ENCODE results near the gene FBXW12.

Gene FBXW12

GRCh38 chr3:48403533-48404439 is 31.8 kb downstream of the FBXW12 start:
- TF ChIP-seq EZH2 (IDR thresholded peaks at IDR 0.05), result no peak
- no peak overlapping the region for H3K9ac ChIP-seq (ENCODE audit: insufficient read length)
- no peaks in the 10 kb centered on the region for H3K36me3 ChIP-seq (ENCODE audit: insufficient read depth, low read length)
- H3K4me3 ChIP-seq, result no peak overlapping the region
- H3K27ac ChIP-seq, result no peak overlapping the region
- DNase-seq (ENCODE audit: low read depth, low spot score), result no peak
- H3K9me3 ChIP-seq (ENCODE audit: low read depth, low read length), result no peaks in the 10 kb centered on the region

GRCh38 chr3:48404440-48405342 is 32.7 kb downstream of the FBXW12 start:
- TF ChIP-seq EZH2 (IDR thresholded peaks at IDR 0.05) (no peak), FOXP2 (optimal IDR thresholded peaks at IDR 0.05; ENCODE audit: control extremely low read depth, extremely low read length, insufficient read depth) (no peak), POLR2AphosphoS5 (IDR thresholded peaks at IDR 0.05; ENCODE audit: borderline replicate concordance, low read depth, low read length) (no peak)
- H3K36me3 ChIP-seq (ENCODE audit: insufficient read depth, low read length), result no peaks in the 10 kb centered on the region
- no peak overlapping the region for H3K27ac ChIP-seq
- no peak overlapping the region for H3K4me3 ChIP-seq
- no peak overlapping the region for H3K9ac ChIP-seq (ENCODE audit: insufficient read length)
- no peak for DNase-seq (ENCODE audit: low read depth, low spot score)
- H3K9me3 ChIP-seq (ENCODE audit: low read depth, low read length), result no peaks in the 10 kb centered on the region

GRCh38 chr3:48405343-48405881 is 33.4 kb downstream of the FBXW12 start:
- H3K9me3 ChIP-seq (ENCODE audit: low read depth, low read length), result no peaks in the 10 kb centered on the region
- no peak overlapping the region for H3K4me3 ChIP-seq
- no peak for DNase-seq (ENCODE audit: low read depth, low spot score)
- H3K9ac ChIP-seq (ENCODE audit: insufficient read length), result no peak overlapping the region
- TF ChIP-seq EZH2 (IDR thresholded peaks at IDR 0.05) (no peak), POLR2AphosphoS5 (IDR thresholded peaks at IDR 0.05; ENCODE audit: borderline replicate concordance, low read depth, low read length) (no peak), FOXP2 (optimal IDR thresholded peaks at IDR 0.05; ENCODE audit: control extremely low read depth, extremely low read length, insufficient read depth) (no peak)
- H3K27ac ChIP-seq, result no peak overlapping the region
- no peaks in the 10 kb centered on the region for H3K36me3 ChIP-seq (ENCODE audit: insufficient read depth, low read length)

GRCh38 chr3:48405971-48406370 is 34.0 kb downstream of the FBXW12 start:
- no peak overlapping the region for H3K4me3 ChIP-seq
- no peak overlapping the region for H3K27ac ChIP-seq
- H3K9ac ChIP-seq (ENCODE audit: insufficient read length), result no peak overlapping the region
- DNase-seq (ENCODE audit: low read depth, low spot score), result no peak
- H3K36me3 ChIP-seq (ENCODE audit: insufficient read depth, low read length), result no peaks in the 10 kb centered on the region
- no peak for TF ChIP-seq POLR2AphosphoS5 (IDR thresholded peaks at IDR 0.05; ENCODE audit: borderline replicate concordance, low read depth, low read length)
- TF ChIP-seq EZH2 (IDR thresholded peaks at IDR 0.05), result no peak
- TF ChIP-seq FOXP2 (optimal IDR thresholded peaks at IDR 0.05; ENCODE audit: control extremely low read depth, extremely low read length, insufficient read depth), result no peak
- no peaks in the 10 kb centered on the region for H3K9me3 ChIP-seq (ENCODE audit: low read depth, low read length)

- no peak overlapping the region for H3K9ac ChIP-seq (ENCODE audit: insufficient read length)
- no peak overlapping the region for H3K4me3 ChIP-seq
- no peaks in the 10 kb centered on the region for H3K36me3 ChIP-seq (ENCODE audit: insufficient read depth, low read length)
- no peak overlapping the region for H3K27ac ChIP-seq
- TF ChIP-seq FOXP2 (optimal IDR thresholded peaks at IDR 0.05; ENCODE audit: control extremely low read depth, extremely low read length, insufficient read depth), result no peak
- TF ChIP-seq EZH2 (IDR thresholded peaks at IDR 0.05), result no peak
- TF ChIP-seq POLR2AphosphoS5 (IDR thresholded peaks at IDR 0.05; ENCODE audit: borderline replicate concordance, low read depth, low read length), result no peak
- no peak for DNase-seq (ENCODE audit: low read depth, low spot score)
- H3K9me3 ChIP-seq (ENCODE audit: low read depth, low read length), result no peaks in the 10 kb centered on the region
These were observed 34.7 kb downstream of the FBXW12 start for GRCh38 chr3:48406443-48407431.

GRCh38 chr3:48407542-48408099 is 35.6 kb downstream of the FBXW12 start:
- no peaks in the 10 kb centered on the region for H3K9me3 ChIP-seq (ENCODE audit: low read depth, low read length)
- H3K9ac ChIP-seq (ENCODE audit: insufficient read length), result no peak overlapping the region
- no peak overlapping the region for H3K27ac ChIP-seq
- H3K4me3 ChIP-seq, result no peak overlapping the region
- TF ChIP-seq POLR2AphosphoS5 (IDR thresholded peaks at IDR 0.05; ENCODE audit: borderline replicate concordance, low read depth, low read length), result no peak
- no peak for TF ChIP-seq EZH2 (IDR thresholded peaks at IDR 0.05)
- no peak for TF ChIP-seq FOXP2 (optimal IDR thresholded peaks at IDR 0.05; ENCODE audit: control extremely low read depth, extremely low read length, insufficient read depth)
- H3K36me3 ChIP-seq (ENCODE audit: insufficient read depth, low read length), result no peaks in the 10 kb centered on the region
- DNase-seq (ENCODE audit: low read depth, low spot score), result no peak

- no peak for DNase-seq (ENCODE audit: low read depth, low spot score)
- TF ChIP-seq POLR2AphosphoS5 (IDR thresholded peaks at IDR 0.05; ENCODE audit: borderline replicate concordance, low read depth, low read length) (no peak), FOXP2 (optimal IDR thresholded peaks at IDR 0.05; ENCODE audit: control extremely low read depth, extremely low read length, insufficient read depth) (no peak), EZH2 (IDR thresholded peaks at IDR 0.05) (no peak)
- Histone ChIP-seq H3K9me3 (ENCODE audit: low read depth, low read length) (no peaks in the 10 kb centered on the region), H3K27ac (no peak overlapping the region), H3K4me3 (no peak overlapping the region), H3K36me3 (ENCODE audit: insufficient read depth, low read length) (no peaks in the 10 kb centered on the region), H3K9ac (ENCODE audit: insufficient read length) (no peak overlapping the region)
These were observed 36.8 kb downstream of the FBXW12 start for GRCh38 chr3:48408823-48409281.

All from SK-N-MC (cell line).